Neural crest cell (in vitro differentiated cells): ENCODE measurements around the gene ESR2. TPM values are rescaled to one million over a fixed set of nuclear protein-coding genes. Genes with fewer than 3 reads are reported as not detected.

Experiments
- DNase-seq: peaks from one replicate; pipeline ENCODE4 v3.0.0; 2021; ENCODE audit warnings: low read depth, mixed read lengths, low spot score
- H3K27ac Mint-ChIP-seq: one replicate; pipeline ENCODE4 v1.8.0; 2021; ENCODE audit warnings: mild to moderate bottlenecking, mixed read lengths; ENCODE audit not compliant: unreplicated experiment
- H3K27me3 Mint-ChIP-seq: 2 replicates; pipeline ENCODE4 v1.8.0; 2021; ENCODE audit warnings: low read depth, mild to moderate bottlenecking, mixed read lengths
- H3K36me3 Mint-ChIP-seq: 2 replicates; pipeline ENCODE4 v1.8.0; 2021; ENCODE audit warnings: low read depth, mild to moderate bottlenecking, mixed read lengths
- H3K4me1 Mint-ChIP-seq: 2 replicates; pipeline ENCODE4 v1.8.0; 2021; ENCODE audit warnings: mixed read lengths
- H3K4me3 Mint-ChIP-seq: one replicate; pipeline ENCODE4 v1.8.0; 2021; ENCODE audit warnings: mild to moderate bottlenecking, mixed read lengths
- H3K9me3 Mint-ChIP-seq: 2 replicates; pipeline ENCODE4 v1.8.0; 2021; ENCODE audit warnings: mixed read lengths
- total RNA-seq: library from RNA; stranded (reverse); gene quantifications from 2 replicates; pipeline ENCODE4 v1.2.1, GENCODE V29; 2021
- TF ChIP-seq, protein P1 (sequence below): fragments of 200-600 bp; sonication (generic); conservative IDR thresholded peaks from 2 replicates; pipeline ENCODE4 v1.5.0; 2021; ENCODE audit warnings: antibody characterized with exemption, mild to moderate bottlenecking

Gene ESR2
- total RNA-seq, 1 donor from 2014 or later = 0.33 TPM

GRCh38 chr14:64197996-64198395 lies 96.2 kb downstream of the ESR2 start:
- H3K4me3 Mint-ChIP-seq = no peak overlapping the region
- H3K4me1 Mint-ChIP-seq = peaks cover 34% of the 10 kb centered on the region
- H3K36me3 Mint-ChIP-seq = no peaks in the 10 kb centered on the region
- no peaks in the 10 kb centered on the region for H3K9me3 Mint-ChIP-seq
- no peak overlapping the region for H3K27ac Mint-ChIP-seq
- H3K27me3 Mint-ChIP-seq = no peaks in the 10 kb centered on the region
- TF ChIP-seq, protein P1, sequence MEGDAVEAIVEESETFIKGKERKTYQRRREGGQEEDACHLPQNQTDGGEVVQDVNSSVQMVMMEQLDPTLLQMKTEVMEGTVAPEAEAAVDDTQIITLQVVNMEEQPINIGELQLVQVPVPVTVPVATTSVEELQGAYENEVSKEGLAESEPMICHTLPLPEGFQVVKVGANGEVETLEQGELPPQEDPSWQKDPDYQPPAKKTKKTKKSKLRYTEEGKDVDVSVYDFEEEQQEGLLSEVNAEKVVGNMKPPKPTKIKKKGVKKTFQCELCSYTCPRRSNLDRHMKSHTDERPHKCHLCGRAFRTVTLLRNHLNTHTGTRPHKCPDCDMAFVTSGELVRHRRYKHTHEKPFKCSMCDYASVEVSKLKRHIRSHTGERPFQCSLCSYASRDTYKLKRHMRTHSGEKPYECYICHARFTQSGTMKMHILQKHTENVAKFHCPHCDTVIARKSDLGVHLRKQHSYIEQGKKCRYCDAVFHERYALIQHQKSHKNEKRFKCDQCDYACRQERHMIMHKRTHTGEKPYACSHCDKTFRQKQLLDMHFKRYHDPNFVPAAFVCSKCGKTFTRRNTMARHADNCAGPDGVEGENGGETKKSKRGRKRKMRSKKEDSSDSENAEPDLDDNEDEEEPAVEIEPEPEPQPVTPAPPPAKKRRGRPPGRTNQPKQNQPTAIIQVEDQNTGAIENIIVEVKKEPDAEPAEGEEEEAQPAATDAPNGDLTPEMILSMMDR = no peak
- no peak for DNase-seq

GRCh38 chr14:64196814-64197411 lies 97.3 kb downstream of the ESR2 start:
- Mint-ChIP-seq H3K4me1 (peaks cover 34% of the 10 kb centered on the region), H3K27me3 (no peaks in the 10 kb centered on the region), H3K4me3 (peak overlapping the region; percentile 75), H3K27ac (peak overlapping the region; percentile 91), H3K9me3 (no peaks in the 10 kb centered on the region), H3K36me3 (no peaks in the 10 kb centered on the region)
- TF ChIP-seq, protein P1 = no peak
- peak; percentile 50 for DNase-seq

DNA sequence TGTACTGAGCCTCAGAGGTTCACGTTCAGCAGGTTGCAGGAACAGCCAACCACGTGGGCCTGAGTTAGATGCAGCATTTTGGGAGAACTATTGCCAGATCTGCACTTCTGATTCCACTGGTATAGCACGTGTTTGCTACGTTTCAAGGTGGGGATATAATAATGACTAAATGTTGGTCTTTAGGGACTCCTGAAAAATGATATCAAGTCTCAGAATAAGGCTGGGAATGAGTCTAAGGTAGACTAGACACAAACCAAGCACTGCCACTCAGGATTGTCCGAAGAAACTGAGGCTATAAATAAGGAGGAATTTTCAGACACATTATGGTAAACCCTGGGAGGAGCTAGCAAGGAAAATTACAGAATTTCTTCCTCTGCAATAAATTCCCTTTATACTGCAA lies 98.1 kb downstream of the ESR2 start:
- Mint-ChIP-seq H3K9me3 (no peaks in the 10 kb centered on the region), H3K4me3 (peak overlapping the region; percentile 75), H3K4me1 (peaks cover 34% of the 10 kb centered on the region), H3K27me3 (no peaks in the 10 kb centered on the region), H3K27ac (no peak overlapping the region), H3K36me3 (peaks cover 6% of the 10 kb centered on the region)
- DNase-seq = no peak
- TF ChIP-seq, protein P1 = no peak

- Mint-ChIP-seq H3K9me3 (no peaks in the 10 kb centered on the region), H3K4me1 (peaks cover 27% of the 10 kb centered on the region), H3K4me3 (no peak overlapping the region), H3K36me3 (peaks cover 6% of the 10 kb centered on the region), H3K27me3 (no peaks in the 10 kb centered on the region), H3K27ac (no peak overlapping the region)
- DNase-seq = no peak
- TF ChIP-seq, protein P1 = no peak
These were observed 99.0 kb downstream of the ESR2 start for GRCh38 chr14:64195199-64195598.

GRCh38 chr14:64194404-64194803 lies 99.8 kb downstream of the ESR2 start:
- Mint-ChIP-seq H3K9me3 (no peaks in the 10 kb centered on the region), H3K36me3 (peaks cover 8% of the 10 kb centered on the region), H3K4me3 (no peak overlapping the region), H3K27me3 (no peaks in the 10 kb centered on the region), H3K27ac (no peak overlapping the region), H3K4me1 (peaks cover 22% of the 10 kb centered on the region)
- DNase-seq = no peak
- TF ChIP-seq, protein P1 = no peak
